HepG2 (cell line): ENCODE data around the gene GRK5. TPM values are rescaled to one million over a fixed set of nuclear protein-coding genes. Genes with fewer than 3 reads are reported as not detected.

Source experiments
- BHLHE40 ChIP-seq: IDR thresholded peaks from 2 replicates; pipeline ENCODE4 v1.6.1; 2011; ENCODE audit warnings: low read length, improper control_type of control experiment
- CC2D1A ChIP-seq: sonication (generic); formaldehyde crosslinking; IDR thresholded peaks from 2 replicates; pipeline ENCODE4 v1.8.1; 2023; ENCODE audit warnings: mild to moderate bottlenecking, missing genetic modification reagents
- CEBPZ ChIP-seq: IDR thresholded peaks from 2 replicates; pipeline ENCODE4 v1.6.1; 2012; ENCODE audit warnings: low read length, improper control_type of control experiment
- HDAC6 ChIP-seq: fragments of 200-600 bp; sonication (generic); IDR thresholded peaks from 2 replicates; pipeline ENCODE4 v1.7.0; 2017; ENCODE audit warnings: mild to moderate bottlenecking, antibody characterized with exemption, low read length, low read depth
- HMG20A ChIP-seq: IDR thresholded peaks from 2 replicates; pipeline ENCODE4 v1.6.1; 2016; ENCODE audit warnings: borderline replicate concordance
- JUND ChIP-seq: sonication (generic); formaldehyde crosslinking; IDR thresholded peaks from 2 replicates; pipeline ENCODE4 v1.8.0; 2022; ENCODE audit warnings: mild to moderate bottlenecking, missing genetic modification reagents
- KDM2A ChIP-seq: sonication (generic); formaldehyde crosslinking; IDR thresholded peaks from 2 replicates; pipeline ENCODE4 v1.4.0; 2020; ENCODE audit warnings: low read depth, missing genetic modification reagents, borderline replicate concordance
- MIXL1 ChIP-seq: IDR thresholded peaks from 2 replicates; pipeline ENCODE4 v1.6.1; 2016
- NPAS2 ChIP-seq: sonication (generic); formaldehyde crosslinking; IDR thresholded peaks from 2 replicates; pipeline ENCODE4 v1.8.0; 2022; ENCODE audit warnings: mild to moderate bottlenecking, missing genetic modification reagents, borderline replicate concordance
- POLR2AphosphoS2 ChIP-seq: IDR thresholded peaks from 2 replicates; pipeline ENCODE4 v1.6.1; 2011; ENCODE audit warnings: low read depth, low read length, improper control_type of control experiment
- RORA ChIP-seq: sonication (generic); formaldehyde crosslinking; IDR thresholded peaks from 2 replicates; pipeline ENCODE4 v1.5.0; 2020; ENCODE audit warnings: mild to moderate bottlenecking, missing genetic modification reagents, moderate library complexity
- SALL2 ChIP-seq: sonication (generic); formaldehyde crosslinking; IDR thresholded peaks from 2 replicates; pipeline ENCODE4 v1.8.1; 2023; ENCODE audit warnings: mild to moderate bottlenecking, missing genetic modification reagents, inconsistent platforms
- SAP130 ChIP-seq: IDR thresholded peaks from 2 replicates; pipeline ENCODE4 v1.6.1; 2016; ENCODE audit warnings: low read depth
- SMC3 ChIP-seq: IDR thresholded peaks from 2 replicates; pipeline ENCODE4 v1.6.1; 2011; ENCODE audit warnings: low read length, improper control_type of control experiment
- TGIF2 ChIP-seq: IDR thresholded peaks from 2 replicates; pipeline ENCODE4 v1.6.1; 2016; ENCODE audit warnings: control low read depth, missing compliant biosample characterization
- ZBTB20 ChIP-seq: sonication (generic); formaldehyde crosslinking; IDR thresholded peaks from 2 replicates; pipeline ENCODE4 v1.8.1; 2023; ENCODE audit warnings: missing genetic modification reagents, low read depth, mild to moderate bottlenecking, borderline replicate concordance
- ZFP36L2 ChIP-seq: sonication (generic); formaldehyde crosslinking; IDR thresholded peaks from 2 replicates; pipeline ENCODE4 v1.4.0; 2020; ENCODE audit warnings: missing genetic modification reagents
- ZFX ChIP-seq: sonication (generic); formaldehyde crosslinking; IDR thresholded peaks from 2 replicates; pipeline ENCODE4 v1.4.0; 2020; ENCODE audit warnings: mild to moderate bottlenecking, low read depth, missing genetic modification reagents, moderate library complexity
- ZNF101 ChIP-seq: sonication (generic); formaldehyde crosslinking; IDR thresholded peaks from 2 replicates; pipeline ENCODE4 v1.4.0; 2020; ENCODE audit warnings: mild to moderate bottlenecking, low read depth, missing genetic modification reagents, borderline replicate concordance
- ZNF160 ChIP-seq: sonication (generic); formaldehyde crosslinking; IDR thresholded peaks from 2 replicates; pipeline ENCODE4 v1.8.0; 2022; ENCODE audit warnings: mild to moderate bottlenecking, inconsistent platforms, missing genetic modification reagents
- ZNF17 ChIP-seq: sonication (generic); formaldehyde crosslinking; IDR thresholded peaks from 2 replicates; pipeline ENCODE4 v1.5.0; 2020; ENCODE audit warnings: mild to moderate bottlenecking, missing genetic modification reagents
- ZNF468 ChIP-seq: sonication (generic); formaldehyde crosslinking; IDR thresholded peaks from 2 replicates; pipeline ENCODE4 v1.8.0; 2022; ENCODE audit warnings: mild to moderate bottlenecking, moderate library complexity, missing genetic modification reagents
- ZNF543 ChIP-seq: sonication (generic); formaldehyde crosslinking; IDR thresholded peaks from 2 replicates; pipeline ENCODE4 v1.4.0; 2020; ENCODE audit warnings: mild to moderate bottlenecking, missing genetic modification reagents
- ZNF672 ChIP-seq: sonication (generic); formaldehyde crosslinking; IDR thresholded peaks from 2 replicates; pipeline ENCODE4 v1.8.1; 2022; ENCODE audit warnings: missing genetic modification reagents
- ZNF768 ChIP-seq: sonication (generic); formaldehyde crosslinking; IDR thresholded peaks from 2 replicates; pipeline ENCODE4 v1.4.0; 2020; ENCODE audit warnings: missing genetic modification reagents
- ZSCAN31 ChIP-seq: sonication (generic); formaldehyde crosslinking; IDR thresholded peaks from 2 replicates; pipeline ENCODE4 v1.5.0; 2020; ENCODE audit warnings: low read depth, mild to moderate bottlenecking, missing genetic modification reagents
- polyA plus RNA-seq, 8 experiments: library from polyadenylated mRNA; depleted of rRNA in 3 of 8; stranded (reverse) in 7 of 8; unstranded in 1 of 8; fragments of >200 nt; fragmentation: Illumina TruSeq in 4 of 8; extraction: Trizol in 4 of 8; gene quantifications; 2 replicates each; pipeline versions ENCODE4 v1.2.1 to v1.2.3, GENCODE V29; 2011 to 2016; ENCODE audit warnings: low read depth in 4 of 8, missing spikeins in 1 of 8, mixed read lengths in 1 of 8; ENCODE audit not compliant: insufficient read depth in 1 of 8
- total RNA-seq, 5 experiments: library from RNA; depleted of rRNA; stranded (reverse); fragments of >200 nt; fragmentation: Illumina TruSeq; extraction: Trizol; gene quantifications; 2 replicates each; pipeline ENCODE4 v1.2.3, GENCODE V29; 2016; ENCODE audit warnings: low read depth in 1 of 5
- TF ChIP-seq, protein P1 (sequence below): sonication (generic); formaldehyde crosslinking; IDR thresholded peaks from 2 replicates; pipeline ENCODE4 v1.5.0; 2020; ENCODE audit warnings: missing genetic modification reagents, mild to moderate bottlenecking, borderline replicate concordance
- TF ChIP-seq, protein P2 (sequence below): sonication (generic); formaldehyde crosslinking; conservative IDR thresholded peaks from 2 replicates; pipeline ENCODE4 v1.4.0; 2020; ENCODE audit warnings: missing genetic modification reagents

GRK5 gene
- total and polyA plus RNA-seq, 2 of the 13 experiments (the other 11 are each of a cell fraction or from before 2014, with no cell fraction given), result 10.4 to 12.6 TPM

DNA sequence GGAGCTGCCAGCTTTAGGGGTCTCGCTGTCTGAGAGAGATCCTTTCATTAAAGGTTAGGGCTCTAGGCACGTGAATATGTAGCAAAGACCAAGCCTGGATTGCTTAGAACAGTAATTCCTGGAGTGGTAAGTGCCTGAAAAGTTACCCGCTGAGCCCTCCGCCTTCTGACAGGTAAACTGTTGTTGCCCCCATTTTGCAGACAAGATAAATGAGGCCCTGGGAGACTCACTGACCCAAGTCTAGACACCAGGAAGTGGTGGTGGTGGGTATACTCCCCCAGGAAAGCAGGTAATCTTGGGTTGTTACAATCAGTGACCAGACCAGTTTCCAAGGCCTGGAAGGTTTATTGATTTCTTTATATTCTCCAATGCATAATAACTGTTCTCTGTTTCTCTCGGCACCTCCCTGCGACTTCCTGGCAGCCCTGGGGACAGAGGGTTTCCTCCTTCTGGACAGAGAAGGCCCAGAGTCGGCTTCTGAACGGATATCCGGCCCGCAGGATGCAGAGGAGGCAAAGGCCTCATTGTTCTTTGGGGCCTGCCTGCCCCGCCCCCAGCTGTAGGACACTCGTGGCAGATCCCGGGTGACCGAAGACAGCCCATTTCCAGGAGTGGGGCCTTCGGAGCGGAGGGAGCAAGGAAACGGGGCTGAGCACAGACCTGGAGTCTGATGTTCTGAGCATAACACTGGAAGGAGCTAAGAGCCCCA, 1.3 kb upstream of the GRK5 start (continued):
- TF ChIP-seq, protein P1, sequence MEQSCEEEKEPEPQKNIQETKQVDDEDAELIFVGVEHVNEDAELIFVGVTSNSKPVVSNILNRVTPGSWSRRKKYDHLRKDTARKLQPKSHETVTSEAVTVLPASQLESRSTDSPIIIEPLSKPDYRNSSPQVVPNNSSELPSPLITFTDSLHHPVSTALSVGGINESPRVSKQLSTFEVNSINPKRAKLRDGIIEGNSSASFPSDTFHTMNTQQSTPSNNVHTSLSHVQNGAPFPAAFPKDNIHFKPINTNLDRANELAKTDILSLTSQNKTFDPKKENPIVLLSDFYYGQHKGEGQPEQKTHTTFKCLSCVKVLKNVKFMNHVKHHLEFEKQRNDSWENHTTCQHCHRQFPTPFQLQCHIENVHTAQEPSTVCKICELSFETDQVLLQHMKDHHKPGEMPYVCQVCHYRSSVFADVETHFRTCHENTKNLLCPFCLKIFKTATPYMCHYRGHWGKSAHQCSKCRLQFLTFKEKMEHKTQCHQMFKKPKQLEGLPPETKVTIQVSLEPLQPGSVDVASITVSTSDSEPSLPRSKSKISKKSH (CRISPR knock-in tag), result no peak
- TF ChIP-seq CC2D1A (no peak), HMG20A (CRISPR knock-in tag) (no peak), SAP130 (CRISPR knock-in tag) (peak; percentile 69), ZNF768 (CRISPR knock-in tag) (no peak), SALL2 (CRISPR knock-in tag) (0 out of 2 replicates have a peak, but pooled peaks have one; percentile 3), ZSCAN31 (CRISPR knock-in tag) (peak; percentile 75; the same call in 1 of the 2 replicates), ZNF543 (no peak), POLR2AphosphoS2 (no peak), ZNF672 (CRISPR knock-in tag) (no peak), RORA (no peak), ZNF160 (CRISPR knock-in tag) (no peak), ZNF101 (CRISPR knock-in tag) (no peak), MIXL1 (CRISPR knock-in tag) (no peak), ZNF468 (no peak), HDAC6 (no peak), ZNF17 (CRISPR knock-in tag) (no peak), CEBPZ (no peak), TGIF2 (CRISPR knock-in tag) (0 out of 2 replicates have a peak, but pooled peaks have one; percentile 41), ZFX (CRISPR knock-in tag) (peak; percentile 98), SMC3 (no peak), ZBTB20 (no peak; the same call in 1 of the 2 replicates), BHLHE40 (no peak), JUND (no peak), NPAS2 (CRISPR knock-in tag) (no peak), ZFP36L2 (CRISPR knock-in tag) (no peak), KDM2A (CRISPR knock-in tag) (peak; percentile 64; the same call in 1 of the 2 replicates)
- TF ChIP-seq, protein P2, sequence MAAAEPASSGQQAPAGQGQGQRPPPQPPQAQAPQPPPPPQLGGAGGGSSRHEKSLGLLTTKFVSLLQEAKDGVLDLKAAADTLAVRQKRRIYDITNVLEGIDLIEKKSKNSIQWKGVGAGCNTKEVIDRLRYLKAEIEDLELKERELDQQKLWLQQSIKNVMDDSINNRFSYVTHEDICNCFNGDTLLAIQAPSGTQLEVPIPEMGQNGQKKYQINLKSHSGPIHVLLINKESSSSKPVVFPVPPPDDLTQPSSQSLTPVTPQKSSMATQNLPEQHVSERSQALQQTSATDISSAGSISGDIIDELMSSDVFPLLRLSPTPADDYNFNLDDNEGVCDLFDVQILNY (CRISPR knock-in tag), result no peak
